ENCODE data around the gene PDHX.
"Not testable (repeated sequence)": the region's sequence is repeated elsewhere in the genome, so short reads cannot be mapped to it uniquely, and the experiment has no call there.

Gene PDHX

DNA sequence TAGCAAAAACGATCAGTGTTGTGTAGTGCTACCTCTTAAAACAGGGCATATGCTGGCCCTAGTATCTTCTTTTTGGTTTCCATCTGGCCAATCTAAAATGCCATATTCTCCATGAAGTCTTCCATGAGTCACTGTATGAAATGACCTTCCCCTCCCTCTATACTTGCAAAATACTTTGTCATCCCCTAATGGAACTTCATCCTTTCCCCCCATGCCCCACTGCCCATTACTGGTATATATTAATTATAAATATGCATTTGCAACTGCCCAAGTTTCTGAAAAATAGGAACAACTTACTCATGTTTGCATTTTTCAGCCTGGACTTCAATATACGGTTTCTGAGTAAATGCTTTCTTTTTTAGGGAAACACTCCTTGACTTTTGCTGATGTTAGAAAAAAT, 4.7 kb upstream of the PDHX start:
- no peak for DNase-seq (ENCODE audit: low spot score)

DNA sequence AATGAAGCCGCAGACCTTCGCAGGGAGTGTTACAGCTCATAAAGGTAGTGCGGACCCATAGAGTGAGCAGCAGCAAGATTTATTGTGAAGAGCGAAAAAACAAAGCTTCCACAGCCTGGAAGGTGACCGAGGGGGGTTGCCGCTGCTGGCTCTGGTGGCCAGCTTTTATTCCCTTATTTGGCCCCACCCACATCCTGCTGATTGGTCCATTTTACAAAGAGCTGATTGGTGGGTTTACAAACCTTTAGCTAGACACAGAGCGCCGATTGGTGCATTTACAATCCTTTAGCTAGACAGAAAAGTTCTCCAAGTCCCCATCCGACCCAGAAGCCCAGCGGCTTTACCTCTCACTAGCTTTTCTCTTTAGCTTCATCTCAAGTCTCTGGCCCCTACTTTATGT, 2.9 kb upstream of the PDHX start:
- not testable (repeated sequence) for DNase-seq (ENCODE audit: low spot score)

DNA sequence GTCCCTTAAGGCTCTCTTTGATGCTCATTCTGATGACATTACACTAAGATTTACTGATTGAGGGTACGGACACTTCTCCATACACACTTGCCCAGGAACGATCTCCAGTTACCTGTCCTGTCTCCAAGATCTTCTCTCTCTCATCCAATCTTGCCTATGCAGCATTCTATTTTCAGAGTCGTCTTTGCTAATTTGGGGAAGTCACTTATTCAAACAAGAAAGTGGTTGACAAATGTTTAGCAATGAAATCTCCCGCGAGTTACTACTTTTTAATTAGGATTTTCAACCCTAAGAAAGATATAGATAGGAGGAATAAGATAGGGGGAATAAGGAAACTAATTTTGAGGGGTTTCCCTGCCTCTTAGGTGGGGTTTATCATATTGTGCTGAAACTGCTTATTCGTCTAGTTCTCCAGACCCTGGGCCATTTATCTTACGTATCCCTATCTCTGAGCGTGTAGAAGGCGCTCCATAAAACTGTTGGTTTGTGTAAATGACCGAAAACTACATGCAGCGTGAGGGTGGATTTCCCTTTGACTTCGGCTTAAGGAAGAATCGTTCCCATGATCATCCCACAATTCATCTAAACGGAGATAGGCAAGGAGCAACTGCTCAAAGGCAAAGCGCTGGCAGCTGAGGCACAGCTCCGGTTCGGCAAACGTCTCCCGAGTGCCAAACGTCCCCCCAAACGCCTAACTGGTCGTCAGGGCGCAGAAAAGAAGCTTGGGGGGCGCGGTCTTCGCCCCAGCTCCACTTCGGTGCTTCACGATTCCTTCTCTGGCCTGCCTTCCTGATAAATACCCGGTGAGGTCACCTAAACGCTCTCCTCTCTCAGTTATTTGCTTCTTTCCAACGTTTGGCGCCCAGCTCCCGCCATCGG, 1.0 kb upstream of the PDHX start:
- DNase-seq (ENCODE audit: low spot score), result no peak

DNA sequence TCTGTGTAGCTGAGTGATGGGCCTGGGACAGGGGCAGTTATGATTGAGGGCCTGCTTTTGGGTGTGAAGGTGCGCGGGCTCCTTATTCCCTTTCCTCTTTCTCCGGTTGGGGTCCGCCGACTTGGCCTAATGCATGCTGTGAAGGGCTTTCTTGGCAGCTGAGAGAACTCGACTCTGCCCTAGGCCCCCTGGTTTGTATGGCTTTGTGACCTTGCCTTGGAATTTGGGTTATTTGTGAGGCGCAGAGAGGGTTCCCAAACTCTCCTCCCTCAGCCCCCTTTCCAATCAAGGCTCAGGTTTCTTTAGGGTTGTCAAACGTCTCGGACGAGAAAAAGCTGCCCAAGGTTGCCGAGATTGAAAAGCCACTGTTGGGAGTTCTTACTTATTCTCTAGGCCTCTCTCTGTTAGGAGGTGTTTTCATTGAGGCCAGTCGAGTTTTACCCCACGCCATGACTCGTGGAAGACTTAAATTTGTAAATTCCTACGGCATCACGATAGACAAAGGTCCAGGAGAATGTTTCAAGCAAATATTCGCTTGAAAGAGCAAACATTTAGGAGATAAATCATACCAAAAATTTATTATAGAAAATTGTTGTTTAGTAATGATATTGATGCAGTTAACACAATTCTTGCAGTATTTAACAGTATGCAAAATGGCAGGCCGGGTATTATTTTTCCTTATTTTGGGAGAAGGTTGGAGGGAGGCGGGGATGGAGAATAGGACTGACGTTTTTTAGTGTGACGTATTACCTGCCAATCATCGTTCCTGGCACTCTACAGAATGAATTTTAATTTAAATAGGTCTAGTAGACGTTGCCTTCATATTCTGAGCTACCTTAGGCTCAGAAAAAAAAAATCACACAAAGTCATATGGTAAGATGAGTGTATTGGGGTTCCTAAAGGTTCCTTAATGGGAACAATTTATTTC, 689 bp downstream of the PDHX start:
- DNase-seq (ENCODE audit: low spot score), result no peak

DNA sequence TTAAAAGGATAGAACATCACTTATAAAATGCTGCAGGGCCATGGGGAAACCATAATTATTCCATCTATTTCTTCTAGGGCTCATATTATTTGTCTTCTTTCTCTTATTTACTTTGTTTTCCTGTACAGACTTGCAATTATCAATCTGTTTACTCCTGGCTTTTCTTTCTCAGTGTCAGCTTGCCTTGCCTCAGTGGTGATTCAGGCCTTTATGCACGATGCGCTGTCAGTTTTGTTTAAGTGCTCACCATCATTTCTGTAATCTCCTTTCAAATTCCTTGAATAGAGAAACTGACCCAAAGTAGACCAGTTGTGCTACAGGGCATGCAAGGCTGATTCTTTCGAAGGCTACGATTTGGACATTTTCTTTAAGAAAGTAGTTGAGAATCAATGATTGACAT, 4.7 kb downstream of the PDHX start:
- no peak for DNase-seq (ENCODE audit: low spot score)

DNA sequence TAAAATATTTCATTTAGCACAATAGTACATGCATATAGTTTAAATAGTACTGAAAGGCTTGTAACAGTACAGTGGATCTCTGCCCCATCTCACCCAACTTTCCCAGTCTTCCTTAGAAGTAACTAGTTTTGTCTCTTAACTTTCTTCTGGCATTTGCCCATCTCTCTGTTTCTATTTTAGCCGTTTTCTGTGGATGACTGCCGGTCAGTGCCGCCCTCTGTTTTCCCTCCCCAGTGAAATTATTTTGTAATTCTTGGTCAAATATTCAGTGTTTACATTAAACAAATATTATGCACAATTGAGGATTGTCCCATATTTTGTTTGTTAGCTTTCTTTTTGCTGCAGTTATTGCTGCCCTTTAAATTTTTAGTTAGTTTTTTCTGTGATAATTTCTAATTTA, 8.3 kb downstream of the PDHX start:
- DNase-seq (ENCODE audit: low spot score), result no peak

DNA sequence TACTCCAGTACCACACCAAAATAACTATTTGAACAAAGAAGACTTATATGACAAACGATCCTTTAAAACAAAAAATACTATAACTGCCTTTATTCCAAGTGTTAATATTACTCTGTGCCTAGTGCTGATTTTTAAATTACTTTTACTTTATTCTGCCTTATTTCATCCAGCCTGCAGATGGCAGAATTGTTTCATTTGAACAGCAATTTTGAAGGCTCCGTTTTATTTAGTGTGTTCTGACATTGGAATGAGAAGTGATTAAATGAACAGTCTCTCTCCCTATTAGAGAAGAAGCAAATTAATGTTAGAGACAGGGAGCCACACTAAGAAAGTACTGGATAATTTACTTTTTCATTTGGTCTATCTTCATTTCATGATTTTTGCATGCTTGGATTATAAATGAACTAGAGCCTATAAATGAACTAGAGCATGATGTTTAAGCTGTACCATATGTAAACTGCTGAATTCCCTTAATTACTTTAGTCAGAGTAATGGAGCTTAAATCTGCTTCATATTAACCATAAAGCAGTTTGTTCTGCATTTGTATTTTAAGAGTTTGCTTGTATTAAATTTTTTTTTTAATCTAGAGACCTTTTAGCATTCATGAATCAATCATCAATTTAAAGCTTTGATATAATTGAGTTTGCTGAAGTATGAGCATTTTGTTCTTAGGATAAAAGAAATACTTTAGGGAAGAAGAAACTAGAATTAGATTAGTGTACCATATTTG, 9.8 kb downstream of the PDHX start:
- peak; percentile 71 for DNase-seq (ENCODE audit: low spot score)

DNA sequence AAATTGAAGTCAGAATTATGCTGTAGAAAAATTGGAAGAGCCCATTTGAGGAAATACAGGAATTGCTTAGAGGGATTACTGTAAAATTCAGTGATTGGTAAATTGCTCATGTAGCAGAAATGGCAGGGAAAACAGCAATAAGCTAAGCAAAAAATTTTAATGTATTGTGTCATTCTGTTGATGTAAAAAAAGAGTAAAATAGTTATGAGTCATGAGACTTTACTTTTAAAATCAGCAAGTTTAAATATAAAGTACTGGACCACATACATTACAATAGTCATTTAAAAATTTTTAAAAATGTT, 10.4 kb downstream of the PDHX start:
- no peak for DNase-seq (ENCODE audit: low spot score)

DNA sequence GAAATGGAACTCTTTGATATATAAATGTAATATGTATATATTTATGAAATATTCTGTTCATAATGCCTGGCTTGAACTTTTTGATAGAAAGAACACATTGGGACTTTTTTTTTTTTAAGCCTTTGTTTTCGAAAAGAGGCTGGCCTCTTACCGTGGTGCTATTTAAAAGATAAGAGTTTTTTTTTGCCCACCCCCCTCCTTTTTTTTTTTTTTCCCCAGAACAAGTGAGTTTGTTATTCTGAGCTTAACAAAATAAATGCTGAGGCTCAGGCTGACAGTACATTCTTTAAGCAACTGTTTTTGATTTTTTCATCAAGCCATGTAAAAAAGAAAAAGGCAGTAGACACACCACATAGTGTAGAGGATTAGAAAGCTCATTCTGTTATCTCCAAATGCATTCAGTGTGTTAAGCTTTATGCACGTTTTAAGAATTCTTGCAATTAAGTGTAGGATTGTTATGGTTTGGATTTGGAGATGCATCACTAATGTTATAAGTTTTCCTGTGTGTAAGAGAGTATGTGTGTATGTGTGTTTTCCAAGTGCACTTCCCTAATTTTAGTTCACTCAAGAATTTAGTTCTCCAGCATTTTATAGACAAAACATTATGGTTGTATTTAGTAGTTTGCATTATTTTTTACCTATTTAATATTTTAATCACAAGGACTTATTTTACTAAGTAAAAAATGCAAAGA, 12.0 kb downstream of the PDHX start:
- no peak for DNase-seq (ENCODE audit: low spot score)

DNA sequence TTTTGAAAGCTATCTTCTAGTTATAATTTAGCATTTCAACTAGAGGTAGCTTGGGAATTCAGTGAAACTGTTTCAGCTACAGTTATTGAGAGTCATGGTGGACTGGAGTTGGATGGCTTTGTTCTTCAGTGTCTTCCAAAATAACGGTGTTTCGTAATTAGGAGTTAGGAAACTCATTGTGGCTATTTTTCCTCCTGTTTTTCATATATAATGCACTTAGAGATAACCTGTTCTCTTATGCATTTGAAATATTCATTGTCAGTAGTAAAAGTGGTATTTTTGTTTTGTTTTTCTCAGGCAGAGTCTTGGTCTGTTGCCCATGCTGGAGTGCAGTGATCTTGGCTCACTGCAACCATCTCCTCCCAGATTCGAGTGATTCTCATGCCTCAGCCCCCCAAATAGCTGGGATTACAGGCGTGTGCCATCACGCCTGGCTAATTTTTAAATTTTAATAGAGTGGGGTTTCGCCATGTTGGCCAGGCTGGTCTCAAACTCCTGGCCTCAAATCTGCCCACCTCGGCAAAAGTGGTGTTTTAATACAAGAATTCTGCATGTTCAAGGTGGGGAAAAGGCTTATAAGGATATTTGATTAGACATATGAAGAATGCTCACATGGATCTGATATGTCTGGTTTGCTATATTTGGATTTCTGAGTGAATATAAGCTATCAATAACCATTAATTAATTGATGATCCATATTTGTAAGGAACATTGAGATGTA, 12.7 kb downstream of the PDHX start:
- DNase-seq (ENCODE audit: low spot score), result no peak

DNA sequence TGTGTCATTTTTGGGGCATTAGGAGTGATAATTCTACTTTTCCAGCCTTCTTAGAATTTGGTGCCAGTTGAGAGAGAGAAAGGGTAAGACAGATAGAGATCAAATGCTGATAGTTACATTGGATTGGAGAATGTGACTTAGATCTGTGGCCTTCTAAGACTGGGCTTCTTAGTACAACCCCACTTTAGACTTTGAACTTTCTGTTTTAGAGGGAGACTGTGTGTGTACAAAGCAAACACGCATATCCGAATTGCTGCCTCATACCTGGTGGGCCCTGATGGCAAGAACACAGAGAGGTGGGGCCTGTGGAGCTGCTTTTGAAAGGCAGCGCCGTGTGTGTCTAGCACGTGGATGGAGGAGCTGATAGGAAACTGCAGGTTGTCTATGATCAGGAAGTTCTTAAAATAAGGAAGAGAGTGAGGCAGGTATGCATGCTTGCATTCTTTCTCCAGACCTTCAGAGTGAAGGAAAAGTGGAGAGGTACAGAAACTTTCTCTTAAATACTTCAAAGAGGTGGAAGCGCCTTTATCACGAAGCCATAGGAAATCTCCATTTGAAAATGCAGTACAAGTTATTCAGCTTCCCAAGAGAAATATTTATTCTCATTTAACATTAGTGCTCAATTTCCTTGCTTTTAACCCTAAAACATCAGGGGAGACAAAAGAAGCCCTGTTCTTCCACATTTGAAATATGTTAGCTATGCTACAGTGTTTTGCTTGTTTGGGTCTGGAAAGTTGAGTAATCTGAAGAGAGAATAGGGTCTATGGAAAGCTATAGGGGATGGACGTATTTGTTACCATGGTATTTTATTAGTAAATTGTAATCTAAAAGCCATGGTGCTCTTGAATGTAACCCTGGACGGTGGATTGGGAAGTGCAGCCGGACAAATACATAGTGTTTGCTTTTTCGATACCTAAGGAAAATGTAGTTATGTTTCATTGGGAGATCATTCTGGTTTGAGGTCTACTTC, 13.7 kb downstream of the PDHX start:
- DNase-seq (ENCODE audit: low spot score), result no peak

DNA sequence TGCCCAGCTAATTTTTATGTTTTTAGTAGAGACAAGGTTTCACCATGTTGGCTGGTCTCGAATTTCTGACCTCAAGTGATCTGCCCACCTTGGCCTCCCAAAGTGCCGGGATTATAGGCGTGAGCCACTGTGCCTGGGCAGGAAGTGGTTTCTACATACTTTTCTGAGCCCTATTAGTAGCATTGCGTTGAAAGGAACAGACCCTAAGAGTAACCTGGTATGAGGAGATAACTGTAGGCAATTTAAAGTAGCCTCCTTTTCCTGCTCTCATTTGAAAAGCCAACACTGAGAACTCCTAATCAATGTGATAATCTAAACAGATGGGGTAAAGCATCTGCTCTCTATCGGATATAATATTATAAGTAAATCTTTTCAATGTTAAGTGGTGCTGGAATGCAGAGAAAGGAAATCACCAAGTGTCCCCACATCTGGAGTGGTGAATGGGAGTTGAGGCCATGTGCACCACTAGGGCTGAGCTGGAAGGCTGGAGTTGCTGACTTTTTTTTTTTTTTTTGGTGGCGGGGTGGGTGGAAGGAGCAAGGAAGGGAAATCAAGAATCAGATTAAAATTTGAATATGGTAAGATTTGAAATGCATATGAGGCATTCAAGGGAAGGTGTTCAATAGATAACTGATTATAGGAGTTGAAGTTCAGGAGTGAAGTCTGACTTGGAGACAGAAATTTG, 20.7 kb downstream of the PDHX start:
- no peak for DNase-seq (ENCODE audit: low spot score)

DNA sequence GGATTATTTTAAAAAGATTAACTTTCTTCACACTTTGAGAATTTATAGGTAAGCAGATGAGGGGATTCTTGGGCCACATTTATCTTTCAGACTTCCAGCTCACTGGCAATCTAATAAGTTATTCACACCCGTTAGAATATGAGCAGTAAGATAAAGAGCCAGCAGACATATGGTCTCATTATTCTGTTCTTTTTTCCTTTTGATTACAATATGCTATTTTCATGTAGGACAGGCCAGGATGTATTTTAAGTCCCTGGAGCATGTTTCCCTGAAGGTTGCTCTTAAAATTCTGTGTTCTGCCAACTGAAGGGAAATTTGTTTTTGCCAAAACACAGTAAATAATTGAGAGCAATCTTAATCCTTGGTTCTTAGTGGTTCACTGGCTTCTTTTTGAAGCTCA, 22.2 kb downstream of the PDHX start:
- no peak for DNase-seq (ENCODE audit: low spot score)

DNA sequence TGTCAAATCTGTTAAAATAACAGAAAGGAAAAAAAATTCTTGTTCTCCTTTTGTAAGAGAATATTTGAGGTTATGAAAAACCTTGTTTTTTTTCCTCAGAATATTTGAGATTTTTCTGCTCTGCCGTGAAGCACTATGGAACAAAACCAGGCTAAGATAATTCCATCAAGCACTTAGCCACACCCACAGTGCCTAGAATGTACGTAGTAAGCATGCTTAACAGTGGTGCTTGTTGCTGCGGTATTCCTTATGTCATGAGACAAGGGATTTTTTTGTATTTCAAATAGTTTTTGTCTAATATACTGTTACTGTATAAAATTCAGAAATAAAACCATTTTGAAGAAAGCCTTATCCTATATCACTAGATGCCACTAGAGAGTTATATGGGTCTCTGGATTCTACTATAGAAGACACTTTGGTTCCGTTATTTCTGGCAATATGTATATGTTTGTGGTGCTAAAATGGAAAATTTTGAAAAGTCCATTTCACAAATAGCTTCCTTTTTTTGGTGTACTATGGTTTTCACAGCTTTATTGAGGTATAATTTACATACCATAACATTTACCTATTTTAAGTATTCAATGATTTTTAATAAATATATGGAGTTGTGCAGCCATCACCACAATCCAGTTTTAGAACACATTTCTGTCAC, 23.7 kb downstream of the PDHX start:
- DNase-seq (ENCODE audit: low spot score), result no peak

DNA sequence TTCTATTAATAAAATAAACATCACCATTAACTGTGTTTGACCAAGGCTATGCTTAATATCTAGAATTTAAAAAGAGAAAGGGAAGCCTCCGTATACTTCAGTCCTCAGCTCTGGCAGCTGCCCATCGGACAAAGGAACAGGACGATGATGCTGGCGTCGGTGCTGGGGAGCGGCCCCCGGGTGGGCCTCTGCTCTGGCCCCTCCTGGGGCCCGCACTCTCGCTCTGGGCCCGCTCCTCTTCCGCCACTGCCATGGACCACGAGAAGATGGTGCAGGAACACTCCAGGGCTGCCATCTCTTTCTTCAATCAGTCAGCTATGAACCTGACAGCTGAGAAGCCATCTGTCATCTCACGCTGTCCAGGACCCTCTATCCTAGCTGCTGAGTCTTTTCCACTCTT, 25.3 kb downstream of the PDHX start:
- no peak for DNase-seq (ENCODE audit: low spot score)

DNA sequence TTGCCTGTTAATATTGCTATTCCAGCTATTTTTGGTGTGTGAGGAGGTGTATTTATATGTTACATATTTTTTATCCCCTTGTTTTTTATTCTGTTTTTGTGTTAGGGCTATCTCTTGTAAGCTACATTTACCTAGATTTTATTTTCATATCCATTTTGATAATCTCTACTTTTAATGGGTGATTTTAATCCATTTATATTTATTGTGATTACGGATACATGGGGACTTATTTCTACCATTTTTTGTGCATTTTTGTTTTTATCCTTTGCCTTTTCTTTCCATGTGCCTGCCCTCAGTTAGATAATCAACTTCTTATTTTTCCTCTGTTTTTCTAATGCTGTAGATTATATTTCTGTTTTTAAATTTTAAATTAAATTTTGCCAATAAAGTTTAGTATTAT, 28.3 kb downstream of the PDHX start:
- no peak for DNase-seq (ENCODE audit: low spot score)

DNA sequence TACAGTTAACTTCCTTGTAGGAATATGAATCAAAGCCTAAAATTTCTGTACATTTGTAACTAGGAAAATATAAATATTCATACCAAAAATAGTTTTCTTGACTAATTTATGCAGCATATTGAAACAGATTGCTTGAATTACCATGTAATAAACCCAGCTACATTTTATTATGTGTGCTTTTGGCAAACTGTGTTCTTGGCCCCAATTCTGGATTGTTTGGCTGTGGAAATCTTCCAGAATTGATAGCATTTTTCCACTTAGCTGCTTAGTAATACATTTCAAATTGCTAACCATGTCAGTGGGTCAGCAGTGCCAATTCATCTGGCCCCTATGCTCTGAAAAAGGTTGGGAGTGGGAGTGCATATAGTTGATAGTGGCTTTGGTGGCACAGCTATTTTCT, 32.3 kb downstream of the PDHX start:
- no peak for DNase-seq (ENCODE audit: low spot score)

DNA sequence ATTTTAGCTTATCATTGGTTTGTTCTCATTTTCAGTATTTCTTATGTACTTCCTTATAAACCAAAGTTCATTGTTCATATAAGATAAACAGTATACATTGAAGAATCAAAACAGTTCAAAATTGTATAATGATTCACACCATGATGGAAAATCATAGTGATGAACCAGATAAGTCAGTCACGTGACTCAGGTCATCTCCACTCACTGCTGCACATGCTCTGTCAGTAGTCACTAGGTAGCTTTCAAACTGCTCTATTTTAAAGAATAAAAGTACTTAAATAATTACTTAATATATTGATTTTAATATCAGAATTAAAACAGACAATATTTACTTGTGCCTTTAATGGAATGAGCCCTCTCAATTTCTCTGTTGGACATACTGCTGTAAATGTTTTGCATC, 37.5 kb downstream of the PDHX start:
- DNase-seq (ENCODE audit: low spot score), result no peak

DNA sequence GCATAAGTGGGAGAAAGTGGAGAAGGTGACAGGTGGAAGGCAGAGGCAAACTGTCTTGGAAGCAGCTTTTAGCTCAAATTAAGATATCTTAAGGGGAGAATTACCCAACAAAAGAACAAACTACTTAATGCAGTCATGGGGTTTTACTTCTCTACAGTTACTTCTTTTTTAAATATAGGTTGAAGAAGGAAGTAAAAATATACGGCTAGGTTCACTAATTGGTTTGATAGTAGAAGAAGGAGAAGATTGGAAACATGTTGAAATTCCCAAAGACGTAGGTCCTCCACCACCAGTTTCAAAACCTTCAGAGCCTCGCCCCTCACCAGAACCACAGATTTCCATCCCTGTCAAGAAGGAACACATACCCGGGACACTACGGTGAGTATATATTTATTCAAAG, 40.8 kb downstream of the PDHX start:
- no peak for DNase-seq (ENCODE audit: low spot score)

Measured in CD4-positive, alpha-beta T cell treated with Interleukin-2 at 100 ng/mL for 4 hours (primary cell).